Fibroblast of lung (primary cell): ENCODE measurements around the gene KIF5A.

Experiments
- CTCF ChIP-seq, 2 donors: IDR thresholded peaks in 1 of 2; conservative IDR thresholded peaks in 1 of 2; 1 replicate in 1 of 2; 2 replicates in 1 of 2; pipeline ENCODE4 v1.5.1; 2011 to 2012; ENCODE audit warnings: low read length in 2 of 2, control low read depth in 1 of 2, inconsistent platforms in 1 of 2, low read depth in 1 of 2, mild to moderate bottlenecking in 1 of 2
- EZH2 ChIP-seq: IDR thresholded peaks from 2 replicates; pipeline ENCODE4 v1.5.1; 2012; ENCODE audit warnings: low read length, control low read depth, mild to moderate bottlenecking; ENCODE audit errors: missing control alignments

- TF ChIP-seq EZH2 = no peak
- TF ChIP-seq CTCF (conservative IDR thresholded peaks at IDR 0.05 in 1 of 2, IDR thresholded peaks at IDR 0.05 in 1 of 2; ENCODE audit: low read depth in 1 of 2, low read length in 2 of 2) = no peak
Observed at GRCh38 chr12:57552835-57553313, 3.0 kb downstream of the KIF5A start.
